PC-9 (cell line): ENCODE results near the gene PDE4B. TPM values are rescaled to one million over a fixed set of nuclear protein-coding genes. Genes with fewer than 3 reads are reported as not detected.

Source experiments
- BruUV-seq: library from RNA; stranded (reverse); fragments of 400-500 nt; replicated peaks from 2 replicates; lab custom pipeline; 2021; lab: Mats Ljungman, UMichigan
- CTCF ChIA-PET: fragments of 300-600 bp; sonication (Branson Sonifier 250); formaldehyde crosslinking; loops from one replicate; lab custom pipeline; 2022; ENCODE audit warnings: antibody characterized with exemption; lab: Charles Lee
- POLR2A ChIA-PET: fragments of 300-600 bp; sonication (Branson Sonifier 250); formaldehyde crosslinking; loops from one replicate; lab custom pipeline; 2022; ENCODE audit warnings: antibody characterized with exemption; ENCODE audit not compliant: unreplicated experiment; lab: Charles Lee
- DNase-seq, 2 experiments: peaks; one replicate each; pipeline versions ENCODE4 v3.0.0 to v3.0.0-alpha.2; 2015 to 2022; ENCODE audit warnings: mixed read lengths in 1 of 2
- H2AFZ ChIP-seq: fragments of 200-600 bp; sonication (generic); 2 replicates; pipeline ENCODE4 v1.8.1; 2017; ENCODE audit warnings: antibody characterized with exemption
- H3F3A ChIP-seq: fragments of 200-600 bp; sonication (generic); 2 replicates; pipeline ENCODE4 v1.8.1; 2017; ENCODE audit warnings: antibody characterized with exemption, mild to moderate bottlenecking, low read depth; ENCODE audit not compliant: insufficient read depth
- H3K27ac ChIP-seq: fragments of 200-600 bp; sonication (generic); 2 replicates; pipeline ENCODE4 v1.6.1; 2016; ENCODE audit warnings: mixed run types
- H3K27me3 ChIP-seq: fragments of 200-600 bp; sonication (generic); 2 replicates; pipeline ENCODE4 v1.6.1; 2016; ENCODE audit warnings: low read depth, mixed run types; ENCODE audit not compliant: insufficient read depth
- H3K36me3 ChIP-seq: fragments of 200-600 bp; sonication (generic); 2 replicates; pipeline ENCODE4 v1.6.1; 2016; ENCODE audit warnings: low read depth, mixed run types
- H3K4me1 ChIP-seq: fragments of 200-600 bp; sonication (generic); replicated peaks from 2 replicates; pipeline ENCODE4 v1.6.1; 2016; ENCODE audit warnings: mixed run types; ENCODE audit not compliant: insufficient read depth
- H3K4me2 ChIP-seq: fragments of 200-600 bp; sonication (generic); 2 replicates; pipeline ENCODE4 v1.6.1; 2017; ENCODE audit warnings: mixed run types
- H3K4me3 ChIP-seq: fragments of 200-600 bp; sonication (generic); 2 replicates; pipeline ENCODE4 v1.6.1; 2016; ENCODE audit warnings: mixed run types
- H3K79me2 ChIP-seq: fragments of 200-600 bp; sonication (generic); 2 replicates; pipeline ENCODE4 v1.6.1; 2017; ENCODE audit warnings: low read depth, mixed run types
- H3K9me2 ChIP-seq: fragments of 200-600 bp; sonication (generic); 2 replicates; pipeline ENCODE4 v1.8.1; 2017; ENCODE audit warnings: mild to moderate bottlenecking; ENCODE audit not compliant: insufficient read depth
- H3K9me3 ChIP-seq: fragments of 200-600 bp; sonication (generic); 2 replicates; pipeline ENCODE4 v1.8.1; 2016; ENCODE audit warnings: low read depth; ENCODE audit not compliant: insufficient read depth
- H4K20me1 ChIP-seq: fragments of 200-600 bp; sonication (generic); 2 replicates; pipeline ENCODE4 v1.8.1; 2017; ENCODE audit not compliant: insufficient read depth
- EZH2 ChIP-seq: fragments of 200-600 bp; sonication (generic); IDR thresholded peaks from 2 replicates; pipeline ENCODE4 v1.8.0; 2017; ENCODE audit warnings: antibody characterized with exemption, low read depth
- intact Hi-C: fragments of 100-400 bp; cut with micrococcal nuclease; formaldehyde crosslinking; loops from one replicate; pipeline ENCODE4 v1.10.0; 2022; ENCODE audit not compliant: unreplicated experiment
- total RNA-seq: library from RNA; stranded (reverse); gene quantifications from 2 replicates; pipeline ENCODE4 v1.2.3, GENCODE V29; 2021
- TF ChIP-seq, protein P1 (sequence below): fragments of 200-600 bp; sonication (generic); conservative IDR thresholded peaks from 2 replicates; pipeline ENCODE4 v1.6.1; 2017; ENCODE audit warnings: mixed run types, antibody characterized with exemption, mild to moderate bottlenecking, moderate library complexity

The PDE4B gene
- total RNA-seq, 1 experiment from 2014 or later: 1.3 TPM

DNA sequence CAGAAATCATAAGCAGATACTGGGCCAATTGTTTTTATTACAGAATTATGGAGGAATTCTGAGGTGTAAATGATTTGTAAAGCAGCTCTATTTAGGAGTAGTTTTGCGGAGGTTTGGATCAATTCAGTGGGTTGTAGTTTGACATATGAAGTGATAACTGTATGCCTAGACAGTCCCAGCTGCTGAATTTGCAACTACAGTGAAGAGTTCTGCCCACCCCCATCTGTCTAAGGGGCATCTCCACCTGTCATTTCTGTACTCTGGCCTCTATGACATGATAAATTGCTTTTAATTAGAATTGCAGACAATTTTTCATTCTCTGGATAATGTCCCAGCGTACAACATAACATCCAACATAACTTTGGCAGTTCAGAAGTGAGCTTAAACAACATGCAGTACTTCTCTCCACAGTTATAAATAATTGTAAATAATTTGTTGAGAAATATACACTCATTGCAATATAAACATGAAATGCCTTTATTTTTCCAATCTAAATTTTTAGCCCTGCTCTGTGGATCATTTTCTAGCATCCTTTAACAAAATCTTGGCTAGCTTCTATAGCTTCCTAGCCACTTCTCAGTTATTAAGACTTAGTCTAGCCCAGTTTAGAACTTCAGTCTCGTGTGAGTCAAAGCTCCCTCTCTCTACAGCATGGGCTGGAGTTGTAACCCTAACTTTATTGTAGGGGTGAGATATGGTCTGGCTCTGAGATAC lies 52.3 kb downstream of the PDE4B start:
- Histone ChIP-seq H3K79me2 (no peaks in the 10 kb centered on the region), H2AFZ (no peak overlapping the region), H3K9me2 (no peaks in the 10 kb centered on the region), H3K36me3 (no peaks in the 10 kb centered on the region), H3K4me2 (no peak overlapping the region), H3K4me3 (no peak overlapping the region), H4K20me1 (no peaks in the 10 kb centered on the region), H3F3A (no peaks in the 10 kb centered on the region), H3K27me3 (no peaks in the 10 kb centered on the region), H3K4me1 (no peaks in the 10 kb centered on the region), H3K9me3 (no peaks in the 10 kb centered on the region), H3K27ac (no peak overlapping the region)
- no TSS peak for BruUV-seq
- TF ChIP-seq, protein P1, sequence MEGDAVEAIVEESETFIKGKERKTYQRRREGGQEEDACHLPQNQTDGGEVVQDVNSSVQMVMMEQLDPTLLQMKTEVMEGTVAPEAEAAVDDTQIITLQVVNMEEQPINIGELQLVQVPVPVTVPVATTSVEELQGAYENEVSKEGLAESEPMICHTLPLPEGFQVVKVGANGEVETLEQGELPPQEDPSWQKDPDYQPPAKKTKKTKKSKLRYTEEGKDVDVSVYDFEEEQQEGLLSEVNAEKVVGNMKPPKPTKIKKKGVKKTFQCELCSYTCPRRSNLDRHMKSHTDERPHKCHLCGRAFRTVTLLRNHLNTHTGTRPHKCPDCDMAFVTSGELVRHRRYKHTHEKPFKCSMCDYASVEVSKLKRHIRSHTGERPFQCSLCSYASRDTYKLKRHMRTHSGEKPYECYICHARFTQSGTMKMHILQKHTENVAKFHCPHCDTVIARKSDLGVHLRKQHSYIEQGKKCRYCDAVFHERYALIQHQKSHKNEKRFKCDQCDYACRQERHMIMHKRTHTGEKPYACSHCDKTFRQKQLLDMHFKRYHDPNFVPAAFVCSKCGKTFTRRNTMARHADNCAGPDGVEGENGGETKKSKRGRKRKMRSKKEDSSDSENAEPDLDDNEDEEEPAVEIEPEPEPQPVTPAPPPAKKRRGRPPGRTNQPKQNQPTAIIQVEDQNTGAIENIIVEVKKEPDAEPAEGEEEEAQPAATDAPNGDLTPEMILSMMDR: no peak
- TF ChIP-seq EZH2: no peak
- ChIA-PET POLR2A (no interaction called here), CTCF (no interaction called here)
- intact Hi-C loops: no loop called here
- DNase-seq: no peak

DNA sequence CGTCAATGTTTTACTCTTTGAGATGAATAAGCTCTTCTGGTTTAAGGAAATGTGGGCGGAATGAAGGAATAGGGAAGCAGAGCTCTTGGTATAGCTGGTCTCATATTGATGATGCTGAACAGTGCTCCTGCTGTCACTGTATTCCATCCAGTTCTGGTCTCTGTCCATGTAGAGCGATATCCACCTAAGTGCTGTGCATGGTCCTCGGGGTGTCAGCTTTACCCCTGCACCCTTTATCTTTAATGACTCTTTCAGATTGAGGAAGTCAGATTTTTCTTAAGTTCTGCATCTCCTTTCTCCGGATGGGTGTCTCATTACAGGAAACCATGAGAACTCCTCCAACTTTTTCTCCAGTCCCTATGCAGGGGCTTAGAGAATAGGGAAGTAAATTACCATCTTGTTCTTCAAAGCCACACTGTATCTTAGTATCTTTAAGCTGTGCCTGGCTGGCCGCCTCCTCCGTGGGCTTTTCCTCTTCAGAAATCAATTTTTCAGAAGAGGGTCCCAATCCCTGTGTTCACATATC lies 52.9 kb downstream of the PDE4B start:
- Histone ChIP-seq H3F3A (no peaks in the 10 kb centered on the region), H3K79me2 (no peaks in the 10 kb centered on the region)
- intact Hi-C loops: no loop called here

DNA sequence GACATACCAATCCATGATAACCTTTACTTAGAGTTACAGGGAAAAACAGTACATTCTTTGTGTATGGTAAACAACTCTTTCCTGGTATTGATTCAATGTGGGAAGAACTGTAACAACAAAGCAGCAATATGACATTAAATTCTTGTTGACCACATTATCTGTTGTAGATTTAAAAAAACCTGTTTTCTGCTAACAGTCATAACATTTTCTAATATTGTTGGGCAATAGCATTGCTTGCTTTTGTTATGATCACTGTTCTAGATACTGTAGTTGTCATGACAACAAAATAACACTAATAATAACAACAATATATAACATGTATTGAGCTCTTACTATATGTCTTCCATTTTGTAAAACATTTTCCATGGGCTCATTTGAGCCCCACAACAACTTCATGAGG lies 54.2 kb downstream of the PDE4B start:
- H3K79me2 ChIP-seq: no peaks in the 10 kb centered on the region
- TF ChIP-seq, protein P1: no peak
- no peak for TF ChIP-seq EZH2
- H3K27me3 ChIP-seq: no peaks in the 10 kb centered on the region
- BruUV-seq: no TSS peak
- no peak overlapping the region for H3K27ac ChIP-seq
- H3K36me3 ChIP-seq: no peaks in the 10 kb centered on the region
- CTCF ChIA-PET: no interaction called here
- H3K4me2 ChIP-seq: no peak overlapping the region
- H3F3A ChIP-seq: no peaks in the 10 kb centered on the region
- DNase-seq: no peak
- no peak overlapping the region for H3K4me3 ChIP-seq
- POLR2A ChIA-PET: no interaction called here
- intact Hi-C loops: no loop called here
- H3K4me1 ChIP-seq: no peaks in the 10 kb centered on the region
- no peaks in the 10 kb centered on the region for H4K20me1 ChIP-seq
- no peaks in the 10 kb centered on the region for H3K9me2 ChIP-seq
- no peak overlapping the region; the same call in 1 of the 2 replicates for H2AFZ ChIP-seq
- H3K9me3 ChIP-seq: no peaks in the 10 kb centered on the region

More for the DNA sequence above, 52.9 kb downstream of the PDE4B start:
- no peak for DNase-seq
- no peaks in the 10 kb centered on the region for H3K9me3 ChIP-seq
- H3K4me1 ChIP-seq: no peaks in the 10 kb centered on the region
- no peaks in the 10 kb centered on the region for H3K27me3 ChIP-seq
- H3K9me2 ChIP-seq: no peaks in the 10 kb centered on the region
- H3K4me3 ChIP-seq: no peak overlapping the region
- ChIA-PET CTCF (no interaction called here), POLR2A (no interaction called here)
- no peaks in the 10 kb centered on the region for H3K36me3 ChIP-seq
- no peaks in the 10 kb centered on the region for H4K20me1 ChIP-seq
- H3K27ac ChIP-seq: no peak overlapping the region
- no peak overlapping the region for H2AFZ ChIP-seq
- TF ChIP-seq, protein P1: no peak
- TF ChIP-seq EZH2: no peak
- H3K4me2 ChIP-seq: no peak overlapping the region
- no TSS peak for BruUV-seq
